IMR-90 (cell line): ENCODE results near the gene ENPEP. TPM values are rescaled to one million over a fixed set of nuclear protein-coding genes. Genes with fewer than 3 reads are reported as not detected.

Source experiments
- ATAC-seq: fragments of 200-7000 bp; cut with Tn5 transposase; 2 replicates; pipeline ENCODE4 v1.9.1; 2020; ENCODE audit warnings: low read depth, mild to moderate bottlenecking, moderate library complexity
- Bru-seq: library from RNA; stranded (reverse); fragments of 400-500 nt; gene quantifications from one replicate; lab custom pipeline; 2021; lab: Mats Ljungman, UMichigan
- BruChase-seq, 2 experiments: library from RNA; stranded (reverse); fragments of 400-500 nt; gene quantifications; one replicate each; lab custom pipeline; 2021; lab: Mats Ljungman, UMichigan
- BruUV-seq: library from RNA; stranded (reverse); fragments of 400-500 nt; replicated peaks from 2 replicates; lab custom pipeline; 2021; lab: Mats Ljungman, UMichigan
- CTCF ChIA-PET: fragments of 300-600 bp; formaldehyde crosslinking; extraction: SDS; loops from one replicate; lab custom pipeline; 2021; ENCODE audit warnings: antibody characterized with exemption; lab: Yijun Ruan, JAX
- POLR2A ChIA-PET: fragments of 300-600 bp; sonication (Branson Sonifier 250); formaldehyde crosslinking; loops from one replicate; lab custom pipeline; 2022; ENCODE audit warnings: antibody characterized with exemption; ENCODE audit not compliant: unreplicated experiment; lab: Charles Lee
- DNase-seq: peaks from one replicate; pipeline ENCODE4 v3.0.0; 2013
- H2AFZ ChIP-seq: replicated peaks from 2 replicates; pipeline ENCODE3; 2013; ENCODE audit warnings: low read length, mild to moderate bottlenecking; ENCODE audit not compliant: poor library complexity
- H2AK5ac ChIP-seq: 2 replicates; pipeline ENCODE4 v1.6.1; 2013; ENCODE audit warnings: low read depth, low read length, inconsistent platforms
- H2AK9ac ChIP-seq: replicated peaks from 2 replicates; pipeline ENCODE3; 2013; ENCODE audit warnings: mild to moderate bottlenecking, low read depth, low read length, moderate library complexity; ENCODE audit not compliant: poor library complexity
- H2BK120ac ChIP-seq: 2 replicates; pipeline ENCODE4 v1.6.1; 2013; ENCODE audit warnings: low read depth, low read length, inconsistent platforms
- H2BK15ac ChIP-seq: 3 replicates; pipeline ENCODE4 v1.6.1; 2013; ENCODE audit warnings: low read depth, low read length, inconsistent platforms
- H2BK20ac ChIP-seq: 2 replicates; pipeline ENCODE4 v1.6.1; 2013; ENCODE audit warnings: low read depth, mild to moderate bottlenecking, inconsistent platforms, low read length, moderate library complexity
- H2BK5ac ChIP-seq: 2 replicates; pipeline ENCODE4 v1.6.1; 2013; ENCODE audit warnings: mild to moderate bottlenecking, low read depth, low read length, inconsistent platforms; ENCODE audit not compliant: poor library complexity, severe bottlenecking
- H3K14ac ChIP-seq: replicated peaks from 2 replicates; pipeline ENCODE4 v1.6.1; 2013; ENCODE audit warnings: low read depth, low read length, inconsistent platforms
- H3K18ac ChIP-seq: 2 replicates; pipeline ENCODE4 v1.6.1; 2013; ENCODE audit warnings: low read depth, low read length, control low read depth
- H3K23ac ChIP-seq: 2 replicates; pipeline ENCODE4 v1.6.1; 2013; ENCODE audit warnings: low read depth, low read length, inconsistent platforms
- H3K27ac ChIP-seq: 2 replicates; pipeline ENCODE4 v1.5.1; 2013; ENCODE audit warnings: mild to moderate bottlenecking, control low read depth, low read length; ENCODE audit not compliant: insufficient read depth
- H3K27me3 ChIP-seq: 2 replicates; pipeline ENCODE4 v1.6.1; 2013; ENCODE audit warnings: low read length; ENCODE audit not compliant: control insufficient read depth, insufficient read depth
- H3K36me3 ChIP-seq: 2 replicates; pipeline ENCODE4 v1.6.1; 2013; ENCODE audit warnings: low read length, mixed read lengths; ENCODE audit not compliant: control insufficient read depth, insufficient read depth
- H3K4ac ChIP-seq: 2 replicates; pipeline ENCODE4 v1.6.1; 2013; ENCODE audit warnings: low read depth, low read length, inconsistent platforms
- H3K4me1 ChIP-seq: 2 replicates; pipeline ENCODE4 v1.6.1; 2013; ENCODE audit warnings: low read length, mixed read lengths; ENCODE audit not compliant: control insufficient read depth, insufficient read depth
- H3K4me2 ChIP-seq: 2 replicates; pipeline ENCODE4 v1.6.1; 2013; ENCODE audit warnings: low read depth, mild to moderate bottlenecking, control low read depth, low read length, moderate library complexity
- H3K4me3 ChIP-seq: 2 replicates; pipeline ENCODE4 v1.5.1; 2013; ENCODE audit warnings: low read depth, mild to moderate bottlenecking, control low read depth, low read length, moderate library complexity; ENCODE audit not compliant: insufficient read depth
- H3K56ac ChIP-seq: 2 replicates; pipeline ENCODE4 v1.6.1; 2013; ENCODE audit warnings: low read length, inconsistent platforms; ENCODE audit not compliant: insufficient read depth; ENCODE audit errors: extremely low read depth
- H3K79me1 ChIP-seq, 2 experiments: 2 replicates each; pipeline ENCODE4 v1.6.1; 2013; ENCODE audit warnings: low read length in 2 of 2, inconsistent platforms in 1 of 2, low read depth in 1 of 2
- H3K9ac ChIP-seq: 2 replicates; pipeline ENCODE4 v1.6.1; 2013; ENCODE audit warnings: low read depth, low read length, control low read depth
- H3K9me1 ChIP-seq: 2 replicates; pipeline ENCODE4 v1.6.1; 2013; ENCODE audit warnings: low read length, inconsistent platforms; ENCODE audit not compliant: insufficient read depth
- H3K9me3 ChIP-seq: 2 replicates; pipeline ENCODE4 v1.6.1; 2013; ENCODE audit warnings: low read length; ENCODE audit not compliant: control insufficient read depth, insufficient read depth
- H4K20me1 ChIP-seq: 2 replicates; pipeline ENCODE4 v1.6.1; 2013; ENCODE audit warnings: low read length, inconsistent platforms; ENCODE audit not compliant: insufficient read depth
- H4K5ac ChIP-seq: 2 replicates; pipeline ENCODE4 v1.6.1; 2013; ENCODE audit warnings: mild to moderate bottlenecking, low read depth, low read length, control low read depth
- H4K8ac ChIP-seq, 2 experiments: 2 replicates each; pipeline ENCODE4 v1.6.1; 2013; ENCODE audit warnings: low read depth in 2 of 2, low read length in 2 of 2, control low read depth in 1 of 2, inconsistent platforms in 1 of 2
- H4K91ac ChIP-seq: 2 replicates; pipeline ENCODE4 v1.6.1; 2013; ENCODE audit warnings: low read depth, low read length, inconsistent platforms; ENCODE audit not compliant: insufficient read depth
- CEBPB ChIP-seq: IDR thresholded peaks from 2 replicates; pipeline ENCODE4 v1.6.1; 2012; ENCODE audit warnings: low read depth, low read length, improper control_type of control experiment
- CTCF ChIP-seq: conservative IDR thresholded peaks from 2 replicates; pipeline ENCODE4 v1.5.1; 2012; ENCODE audit warnings: mild to moderate bottlenecking, low read depth, low read length, improper control_type of control experiment
- ELK1 ChIP-seq: fragments of 150-350 bp; IDR thresholded peaks from 2 replicates; pipeline ENCODE4 v1.6.1; 2016; ENCODE audit warnings: low read depth, mild to moderate bottlenecking, low read length, moderate library complexity, borderline replicate concordance
- MAFK ChIP-seq: IDR thresholded peaks from 2 replicates; pipeline ENCODE4 v1.6.1; 2012; ENCODE audit warnings: low read depth, low read length, improper control_type of control experiment
- MXI1 ChIP-seq: IDR thresholded peaks from 2 replicates; pipeline ENCODE4 v1.6.1; 2012; ENCODE audit warnings: low read depth, mild to moderate bottlenecking, low read length, moderate library complexity, borderline replicate concordance
- NFE2L2 ChIP-seq: fragments of 150-350 bp; IDR thresholded peaks from 2 replicates; pipeline ENCODE4 v1.6.1; 2016; ENCODE audit warnings: low read depth, mild to moderate bottlenecking, low read length
- POLR2A ChIP-seq: IDR thresholded peaks from 2 replicates; pipeline ENCODE4 v1.6.1; 2012; ENCODE audit warnings: mild to moderate bottlenecking, low read depth, low read length
- RAD21 ChIP-seq: IDR thresholded peaks from 2 replicates; pipeline ENCODE4 v1.6.1; 2012; ENCODE audit warnings: low read length, improper control_type of control experiment
- RCOR1 ChIP-seq: IDR thresholded peaks from 2 replicates; pipeline ENCODE4 v1.6.1; 2012; ENCODE audit warnings: mild to moderate bottlenecking, low read length, improper control_type of control experiment; ENCODE audit not compliant: insufficient replicate concordance
- RFX5 ChIP-seq: IDR thresholded peaks from 2 replicates; pipeline ENCODE4 v1.8.0; 2012; ENCODE audit warnings: low read depth, mild to moderate bottlenecking, low read length, moderate library complexity
- SMC3 ChIP-seq: fragments of 150-350 bp; IDR thresholded peaks from 2 replicates; pipeline ENCODE4 v1.6.1; 2016; ENCODE audit warnings: low read depth, mild to moderate bottlenecking, antibody characterized with exemption, low read length, moderate library complexity
- USF2 ChIP-seq: fragments of 150-350 bp; IDR thresholded peaks from 2 replicates; pipeline ENCODE4 v1.6.1; 2017; ENCODE audit warnings: mild to moderate bottlenecking, antibody characterized with exemption, low read length, low read depth
- WGBS, 2 experiments: methylation state at CpG; one replicate each; pipeline versions ENCODE4 v1.1.5 to v1.1.7; 2013; ENCODE audit warnings: missing lambda C conversion rate in 2 of 2; ENCODE audit not compliant: insufficient read length in 1 of 2; ENCODE audit errors: extremely low coverage in 2 of 2; 5-methylcytosine and 5-hydroxymethylcytosine counted together
- dilution Hi-C: fragments of 300-500 bp; cut with HindIII; formaldehyde crosslinking; loops from one replicate; pipeline ENCODE4 v1.14.3; 2018; ENCODE audit warnings: low sequenced_read_pairs; ENCODE audit not compliant: unreplicated experiment
- in situ Hi-C: fragments of 300-500 bp; cut with MboI; formaldehyde crosslinking; loops from 3 replicates; pipeline ENCODE4 v1.14.3; 2019; ENCODE audit warnings: low sequenced_read_pairs, inconsistent platforms, mixed read lengths
- intact Hi-C: fragments of 100-400 bp; cut with micrococcal nuclease; formaldehyde crosslinking; loops from 2 replicates; pipeline ENCODE4 v1.10.0; 2022
- long read RNA-seq: library from polyadenylated mRNA; unstranded; transcript quantifications from one replicate; pipeline ENCODE4 v2.0.0, GENCODE V29; 2021; ENCODE audit not compliant: unreplicated experiment
- polyA plus RNA-seq, 3 experiments: library from polyadenylated mRNA; depleted of rRNA; stranded (reverse); fragments of >200 nt; gene quantifications; 2 replicates each; pipeline ENCODE4 v1.2.3, GENCODE V29; 2012; ENCODE audit warnings: low replicate concordance in 1 of 3
- total RNA-seq: library from RNA; depleted of rRNA; stranded (reverse); fragments of >200 nt; gene quantifications from 2 replicates; pipeline ENCODE4 v1.2.3, GENCODE V29; 2012; rRNA removed

ENPEP gene
- 0.18 and 0.28 TPM in 2 replicates for total RNA-seq
- 0.07 and 0.12 TPM in 2 replicates for polyA plus RNA-seq (2012; rRNA removed)
- polyA plus RNA-seq (2012; cell fraction: cytosol; rRNA removed): 0.03 and 0.04 TPM in 2 replicates
- 0.03 and 0.13 TPM in 2 replicates for polyA plus RNA-seq (2012; cell fraction: nucleus; rRNA removed; ENCODE audit: low replicate concordance)
- Bru-seq, nascent RNA: percentile 11 among the genes with signal in this experiment
- BruChase-seq, experiment 1, labeled RNA remaining after a 6-hour chase: percentile 4 among the genes with signal in this experiment
- BruChase-seq, experiment 2, labeled RNA remaining after a 2-hour chase: percentile 4 among the genes with signal in this experiment
- long read RNA-seq: 0 reads

GRCh38 chr4:110475881-110476818, at the start of gene ENPEP:
Gene ENPEP, plus strand, starts transcription at chr4:110476155. Its CDS starts 260 bp downstream, at chr4:110476415.
- in situ Hi-C loops (no loop called here), dilution Hi-C loops (no loop called here), intact Hi-C loops (no loop called here)
- Histone ChIP-seq H3K14ac (no peak within 1 kb of the TSS; the same call in 1 of the 2 replicates), H3K18ac (no peak within 1 kb of the TSS), H3K56ac (no peak within 1 kb of the TSS), H3K4ac (no peak within 1 kb of the TSS), H3K36me3 (no peaks in the 10 kb centered on the region), H2AK9ac (no peak within 1 kb of the TSS), H2AK5ac (no peak within 1 kb of the TSS), H4K91ac (0 out of 2 replicates have a peak within 1 kb of the TSS, but pooled peaks have one; percentile 0), H4K5ac (no peak within 1 kb of the TSS), H2BK15ac (0 out of 3 replicates have a peak within 1 kb of the TSS, but pooled peaks have one; percentile 39), H2BK120ac (0 out of 2 replicates have a peak within 1 kb of the TSS, but pooled peaks have one; percentile 40), H3K27me3 (no peaks in the 10 kb centered on the region), H3K9me3 (no peaks in the 10 kb centered on the region), H4K8ac (peak within 1 kb of the TSS; percentile 39 to 60; a peak in 2 of 4 replicates), H3K4me3 (peak within 1 kb of the TSS; percentile 20), H3K9ac (no peak within 1 kb of the TSS), H3K27ac (no peak within 1 kb of the TSS), H3K79me1 (no peaks in the 10 kb centered on the region), H2BK5ac (no peak within 1 kb of the TSS), H3K4me2 (peak within 1 kb of the TSS; percentile 37), H2BK20ac (no peak within 1 kb of the TSS), H2AFZ (peak within 1 kb of the TSS; percentile 78), H3K9me1 (no peaks in the 10 kb centered on the region), H3K4me1 (no peaks in the 10 kb centered on the region), H4K20me1 (no peaks in the 10 kb centered on the region), H3K23ac (peak within 1 kb of the TSS; percentile 3; the same call in 1 of the 2 replicates)
- ChIA-PET POLR2A (no interaction called here), CTCF (no interaction called here)
- DNase-seq (peak; percentile 36), ATAC-seq (peak; percentile 47)
- BruUV-seq: no TSS peak
- WGBS, 2 experiments: 56% methylated on average over 11 of the region's 39 CpGs; no CpG with 5 or more reads in 1 of the 2 experiments
- TF ChIP-seq SMC3: no peak
- TF ChIP-seq NFE2L2: no peak
- TF ChIP-seq RFX5: no peak
- no peak for TF ChIP-seq RAD21
- TF ChIP-seq USF2: no peak
- no peak for TF ChIP-seq RCOR1
- no peak for TF ChIP-seq ELK1
- TF ChIP-seq MXI1: no peak
- TF ChIP-seq CEBPB: no peak
- no peak for TF ChIP-seq POLR2A
- TF ChIP-seq MAFK: no peak
- TF ChIP-seq CTCF: no peak
